Kidney (tissue), 14 donors: ENCODE measurements around the gene TEKT4. TPM values are rescaled to one million over a fixed set of nuclear protein-coding genes. Genes with fewer than 3 reads are reported as not detected.

Source experiments
- DNase-seq, 5 donors: peaks; one replicate each; pipeline ENCODE4 v3.0.0-alpha.2; 2013 to 2020
- FAIRE-seq: peaks from 2 replicates; lab custom pipeline; 2012; peaks lifted over from hg19 to GRCh38; lab: Jason Lieb, UNC
- H3K27ac ChIP-seq, 2 donors: one replicate each; pipeline ENCODE4 v1.7.0; 2013; ENCODE audit warnings: low read depth in 2 of 2, low read length in 2 of 2, inconsistent platforms in 1 of 2
- H3K27me3 ChIP-seq: one replicate; pipeline ENCODE4 v1.7.1; 2013; ENCODE audit warnings: low read length, inconsistent platforms; ENCODE audit not compliant: control insufficient read depth, insufficient read depth
- H3K36me3 ChIP-seq, 3 donors: one replicate each; pipeline versions ENCODE4 v1.7.0 to v1.7.1; 2013; ENCODE audit warnings: low read length in 3 of 3, control low read depth in 1 of 3, inconsistent platforms in 1 of 3; ENCODE audit not compliant: insufficient read depth in 3 of 3, control insufficient read depth in 2 of 3
- H3K4me1 ChIP-seq, 3 donors: one replicate each; pipeline versions ENCODE4 v1.7.0 to v1.7.1; 2013; ENCODE audit warnings: low read length in 3 of 3, inconsistent platforms in 1 of 3, low read depth in 1 of 3; ENCODE audit not compliant: control insufficient read depth in 2 of 3, insufficient read depth in 2 of 3
- H3K4me3 ChIP-seq, 3 donors: one replicate each; pipeline versions ENCODE4 v1.7.0 to v1.8.1; 2013; ENCODE audit warnings: low read length in 3 of 3, control low read depth in 1 of 3, inconsistent platforms in 1 of 3
- H3K9ac ChIP-seq, 3 donors: one replicate each; pipeline versions ENCODE4 v1.7.0 to v1.7.1; 2013; ENCODE audit warnings: low read length in 3 of 3, control low read depth in 1 of 3, inconsistent platforms in 1 of 3
- H3K9me3 ChIP-seq, 3 donors: one replicate each; pipeline versions ENCODE4 v1.7.0 to v1.7.1; 2013; ENCODE audit warnings: low read length in 3 of 3, control low read depth in 1 of 3, inconsistent platforms in 1 of 3; ENCODE audit not compliant: control insufficient read depth in 2 of 3, insufficient read depth in 1 of 3
- intact Hi-C: fragments of 100-400 bp; cut with DNase I; formaldehyde crosslinking; loops from one replicate; pipeline ENCODE4 v1.11.1; 2022
- polyA plus RNA-seq: library from polyadenylated mRNA; stranded (reverse); fragments of 350-450 nt; fragmentation: Illumina TruSeq; extraction: RNeasy Lipid Tissue Mini Kit (QIAGEN cat#74804); gene quantifications from one replicate; pipeline ENCODE4 v1.2.3, GENCODE V29; 2014; ENCODE audit warnings: low read depth, low replicate concordance; ENCODE audit not compliant: insufficient read depth
- total RNA-seq: library from RNA; stranded (reverse); fragmentation: NEBNext Ultra II Directional; extraction: Animal tissue kit (Norgen Biotek cat#: 25700); gene quantifications from one replicate; pipeline ENCODE4 v1.2.1, GENCODE V29; 2021
- TF ChIP-seq, protein P1 (sequence below): IDR thresholded peaks from 3 replicates; pipeline ENCODE4 v1.5.1; 2012; ENCODE audit warnings: mild to moderate bottlenecking, moderate library complexity, borderline replicate concordance; ENCODE audit not compliant: insufficient read depth; ENCODE audit errors: extremely low read depth
- donor health status: control.
- donor health status: control.
- donor health status: control.
- donor health status: control.
- donor health status: control.
- donor health status: DM: yes; HTN: yes; CAD: no.
- donor health status: Normal renal cell carcinoma (clear cell type).

TEKT4 gene
- total and polyA plus RNA-seq, 2 donors from 2014 or later = 0.16 TPM; not detected in 1

DNA sequence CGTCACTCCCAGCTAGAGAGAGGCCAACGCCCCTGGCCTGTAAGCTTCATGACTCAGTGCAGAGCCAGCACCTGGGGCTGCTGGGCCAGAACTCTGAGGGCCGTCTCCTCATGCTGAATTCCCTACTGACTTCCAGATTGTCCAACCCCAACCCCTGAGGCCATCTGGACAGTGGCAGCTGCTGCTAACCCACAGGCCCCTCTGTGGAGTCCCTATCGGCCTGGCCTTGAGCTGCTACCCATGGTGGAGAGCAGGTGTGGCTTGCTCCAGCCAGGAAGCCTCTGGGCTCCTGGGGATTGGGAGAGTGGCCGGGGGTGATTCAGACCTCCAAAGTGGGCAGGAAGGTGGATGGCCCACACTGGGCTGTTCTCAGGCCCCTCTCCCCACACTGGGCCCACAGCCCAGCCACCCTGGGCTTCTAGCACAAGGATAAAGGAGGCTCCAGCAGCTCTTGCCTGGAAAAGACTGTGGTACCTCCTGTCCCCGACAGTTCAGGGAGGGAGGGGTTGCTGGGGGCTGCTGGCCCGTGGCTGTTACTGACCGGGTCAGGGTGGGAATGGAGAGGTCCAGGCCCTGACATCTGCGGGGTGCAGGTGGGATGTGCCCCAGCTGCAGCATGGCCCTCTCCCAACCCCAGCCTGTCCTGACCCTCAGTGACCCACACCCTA, 8.2 kb downstream of the TEKT4 start:
- Histone ChIP-seq H3K36me3 (no peaks in the 10 kb centered on the region), H3K4me3 (no peak overlapping the region), H3K9me3 (no peaks in the 10 kb centered on the region), H3K9ac (no peak overlapping the region), H3K27ac (no peak overlapping the region), H3K4me1 (no peaks in the 10 kb centered on the region), H3K27me3 (no peaks in the 10 kb centered on the region)
- DNase-seq (peak in 1 of 5 donors; percentile 27), FAIRE-seq (no peak)
- intact Hi-C loops = no loop called here
- TF ChIP-seq, protein P1, sequence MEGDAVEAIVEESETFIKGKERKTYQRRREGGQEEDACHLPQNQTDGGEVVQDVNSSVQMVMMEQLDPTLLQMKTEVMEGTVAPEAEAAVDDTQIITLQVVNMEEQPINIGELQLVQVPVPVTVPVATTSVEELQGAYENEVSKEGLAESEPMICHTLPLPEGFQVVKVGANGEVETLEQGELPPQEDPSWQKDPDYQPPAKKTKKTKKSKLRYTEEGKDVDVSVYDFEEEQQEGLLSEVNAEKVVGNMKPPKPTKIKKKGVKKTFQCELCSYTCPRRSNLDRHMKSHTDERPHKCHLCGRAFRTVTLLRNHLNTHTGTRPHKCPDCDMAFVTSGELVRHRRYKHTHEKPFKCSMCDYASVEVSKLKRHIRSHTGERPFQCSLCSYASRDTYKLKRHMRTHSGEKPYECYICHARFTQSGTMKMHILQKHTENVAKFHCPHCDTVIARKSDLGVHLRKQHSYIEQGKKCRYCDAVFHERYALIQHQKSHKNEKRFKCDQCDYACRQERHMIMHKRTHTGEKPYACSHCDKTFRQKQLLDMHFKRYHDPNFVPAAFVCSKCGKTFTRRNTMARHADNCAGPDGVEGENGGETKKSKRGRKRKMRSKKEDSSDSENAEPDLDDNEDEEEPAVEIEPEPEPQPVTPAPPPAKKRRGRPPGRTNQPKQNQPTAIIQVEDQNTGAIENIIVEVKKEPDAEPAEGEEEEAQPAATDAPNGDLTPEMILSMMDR = no peak

DNA sequence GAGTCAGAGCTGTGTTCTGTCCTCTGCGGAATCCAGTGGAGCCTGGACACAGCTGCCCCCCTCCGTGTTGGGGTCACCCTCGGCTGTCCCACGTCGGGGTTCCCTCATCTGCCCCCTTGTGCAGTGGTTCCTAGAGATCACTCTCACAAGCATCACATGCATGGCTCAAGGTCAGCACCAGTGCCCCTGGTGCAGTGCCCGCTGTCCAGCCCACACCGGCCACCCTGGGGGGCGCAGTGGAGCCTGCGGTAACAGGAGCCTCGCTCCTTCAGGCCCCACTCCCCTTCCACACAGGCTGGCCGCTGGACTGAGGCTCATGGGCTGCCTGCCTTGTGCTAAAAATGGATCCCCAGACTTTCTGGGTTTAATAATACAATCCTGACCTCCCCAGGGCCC, 8.8 kb downstream of the TEKT4 start:
- no peak overlapping the region for H3K27ac ChIP-seq
- DNase-seq (peak in 2 of 5 donors; percentile 28 to 61), FAIRE-seq (no peak)
- TF ChIP-seq, protein P1 = no peak
- no peaks in the 10 kb centered on the region for H3K9me3 ChIP-seq
- H3K9ac ChIP-seq = no peak overlapping the region
- H3K36me3 ChIP-seq = no peaks in the 10 kb centered on the region
- no peaks in the 10 kb centered on the region for H3K27me3 ChIP-seq
- H3K4me1 ChIP-seq = no peaks in the 10 kb centered on the region
- intact Hi-C loops = no loop called here
- H3K4me3 ChIP-seq = no peak overlapping the region

DNA sequence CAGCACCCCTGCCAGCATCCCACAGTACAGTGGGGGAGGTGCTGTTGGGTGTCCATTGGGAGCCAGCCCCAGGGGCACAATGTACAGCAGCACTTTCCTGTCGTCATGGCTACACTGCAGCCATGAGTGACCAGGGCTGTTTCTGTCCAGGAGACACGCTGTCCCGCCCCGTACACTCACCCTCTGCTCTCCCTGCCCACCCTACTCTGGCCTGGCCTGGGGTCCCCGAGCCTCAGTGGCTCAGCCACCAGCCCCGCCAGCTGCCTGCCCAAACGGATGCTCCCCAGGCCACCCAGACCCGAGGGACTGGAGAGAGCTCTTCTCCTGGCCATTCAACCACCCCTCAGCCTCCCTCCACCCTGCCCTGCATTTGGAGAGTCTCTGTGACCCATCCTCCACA, 9.3 kb downstream of the TEKT4 start:
- Histone ChIP-seq H3K9ac (no peak overlapping the region), H3K27me3 (no peaks in the 10 kb centered on the region), H3K36me3 (no peaks in the 10 kb centered on the region), H3K9me3 (no peaks in the 10 kb centered on the region), H3K4me3 (no peak overlapping the region), H3K4me1 (no peaks in the 10 kb centered on the region), H3K27ac (no peak overlapping the region)
- DNase-seq (peak in 2 of 5 donors; percentile 26 to 65), FAIRE-seq (no peak)
- TF ChIP-seq, protein P1 = no peak
- intact Hi-C loops = no loop called here
